ENCODE results near the gene ADAM19.

ADAM19 gene, protein sequence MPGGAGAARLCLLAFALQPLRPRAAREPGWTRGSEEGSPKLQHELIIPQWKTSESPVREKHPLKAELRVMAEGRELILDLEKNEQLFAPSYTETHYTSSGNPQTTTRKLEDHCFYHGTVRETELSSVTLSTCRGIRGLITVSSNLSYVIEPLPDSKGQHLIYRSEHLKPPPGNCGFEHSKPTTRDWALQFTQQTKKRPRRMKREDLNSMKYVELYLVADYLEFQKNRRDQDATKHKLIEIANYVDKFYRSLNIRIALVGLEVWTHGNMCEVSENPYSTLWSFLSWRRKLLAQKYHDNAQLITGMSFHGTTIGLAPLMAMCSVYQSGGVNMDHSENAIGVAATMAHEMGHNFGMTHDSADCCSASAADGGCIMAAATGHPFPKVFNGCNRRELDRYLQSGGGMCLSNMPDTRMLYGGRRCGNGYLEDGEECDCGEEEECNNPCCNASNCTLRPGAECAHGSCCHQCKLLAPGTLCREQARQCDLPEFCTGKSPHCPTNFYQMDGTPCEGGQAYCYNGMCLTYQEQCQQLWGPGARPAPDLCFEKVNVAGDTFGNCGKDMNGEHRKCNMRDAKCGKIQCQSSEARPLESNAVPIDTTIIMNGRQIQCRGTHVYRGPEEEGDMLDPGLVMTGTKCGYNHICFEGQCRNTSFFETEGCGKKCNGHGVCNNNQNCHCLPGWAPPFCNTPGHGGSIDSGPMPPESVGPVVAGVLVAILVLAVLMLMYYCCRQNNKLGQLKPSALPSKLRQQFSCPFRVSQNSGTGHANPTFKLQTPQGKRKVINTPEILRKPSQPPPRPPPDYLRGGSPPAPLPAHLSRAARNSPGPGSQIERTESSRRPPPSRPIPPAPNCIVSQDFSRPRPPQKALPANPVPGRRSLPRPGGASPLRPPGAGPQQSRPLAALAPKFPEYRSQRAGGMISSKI

DNA sequence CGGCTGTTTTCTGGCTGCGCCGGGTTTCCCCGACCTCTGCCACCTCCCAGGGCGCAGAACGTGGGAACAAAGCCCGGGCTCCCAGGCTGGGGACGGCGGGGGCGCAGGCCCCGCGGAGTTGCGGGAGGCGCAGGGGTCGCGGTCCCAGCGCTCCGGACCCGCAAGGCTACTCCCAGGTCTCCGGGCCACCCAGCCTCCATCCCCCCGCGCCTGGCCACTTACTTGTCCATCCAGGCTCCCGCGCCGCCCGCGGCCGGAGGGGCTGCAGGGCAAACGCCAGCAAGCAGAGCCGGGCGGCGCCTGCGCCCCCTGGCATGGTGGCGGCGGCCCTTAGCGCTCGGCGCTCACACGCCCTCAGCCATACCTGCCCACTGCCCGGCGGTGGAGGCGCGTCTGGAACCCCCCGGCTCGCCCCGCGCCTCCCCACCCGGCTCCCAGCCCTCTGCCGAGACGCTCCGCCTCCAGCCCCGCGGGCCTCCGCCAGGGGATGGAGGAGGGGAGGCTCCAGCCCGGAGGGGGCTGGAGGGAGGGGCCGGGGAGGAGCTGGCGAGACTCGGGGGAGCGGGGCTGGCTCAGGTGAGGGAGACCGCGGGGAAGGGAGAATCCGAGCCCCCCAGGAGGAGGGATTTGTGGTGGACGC is at the start of gene ADAM19:
ADAM19 (minus strand) TSS at position 395 of the 640 bp plus-strand sequence; CDS start at position 316, 79 bp downstream.
- no peak for DNase-seq

DNA sequence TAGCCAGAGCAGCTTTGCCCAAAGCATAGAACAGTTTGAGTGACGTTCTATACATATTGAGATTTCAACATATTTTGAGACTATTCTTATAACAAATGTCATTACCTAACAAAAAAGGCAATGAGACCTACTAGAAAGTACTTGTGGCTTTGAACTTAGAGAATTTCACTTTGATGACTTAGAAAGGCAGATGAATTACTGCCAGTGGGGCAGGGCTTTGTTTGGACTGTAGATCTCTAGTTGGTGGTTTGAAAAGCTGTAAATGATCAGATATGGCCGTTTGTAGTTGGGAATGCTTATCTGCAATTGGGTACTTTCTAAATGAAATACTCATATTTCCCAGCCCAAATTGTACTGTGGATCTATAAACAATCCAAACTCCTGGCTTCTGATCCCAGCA is 48.6 kb upstream of the ADAM19 start:
- DNase-seq, result no peak

DNA sequence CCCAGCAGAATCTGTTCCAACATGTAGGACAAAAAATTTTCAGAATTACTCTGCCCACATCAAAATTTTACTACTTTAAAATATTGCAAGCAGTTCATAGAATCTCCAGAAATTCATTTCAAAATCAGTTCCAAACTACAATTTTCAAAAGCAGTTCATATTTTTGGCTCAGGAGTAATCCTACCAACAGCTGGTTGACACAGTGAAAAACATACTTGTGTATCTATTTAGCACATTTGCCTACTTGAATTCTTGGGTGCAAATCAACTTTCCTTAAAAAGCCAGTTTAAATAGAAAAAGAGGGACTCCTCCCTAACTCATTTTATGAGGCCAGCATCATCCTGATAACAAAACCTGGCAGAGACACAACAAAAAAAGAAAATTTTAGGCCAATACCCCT is 45.2 kb upstream of the ADAM19 start:
- no peak for DNase-seq

DNA sequence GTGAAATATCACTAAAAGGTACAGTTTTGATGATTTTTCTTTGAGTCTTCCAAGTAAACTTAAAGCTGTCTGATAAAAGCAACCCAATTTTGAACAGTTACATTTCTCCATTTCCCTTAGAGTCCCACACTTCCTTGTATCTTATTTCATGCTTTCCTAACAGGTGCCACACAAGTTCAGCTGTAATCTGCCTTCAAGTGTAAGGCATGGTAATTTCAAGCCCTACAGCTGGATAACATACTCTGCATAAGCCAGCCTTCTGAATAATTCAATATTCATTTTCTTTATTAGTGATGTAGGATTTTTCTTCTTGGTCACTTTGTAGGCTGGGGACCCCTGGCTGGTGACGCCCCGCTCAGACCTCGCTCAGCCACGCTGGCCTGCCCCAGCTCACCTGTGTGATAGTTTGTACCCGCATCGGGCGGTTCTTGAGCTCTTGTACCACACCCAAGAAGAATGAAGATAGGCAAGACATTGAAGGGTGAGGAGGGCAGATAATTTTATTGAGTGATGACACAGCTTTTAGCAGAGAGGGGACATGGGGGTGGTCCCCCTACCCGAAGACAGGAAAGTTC is 42.7 kb upstream of the ADAM19 start:
- DNase-seq, result no peak

DNA sequence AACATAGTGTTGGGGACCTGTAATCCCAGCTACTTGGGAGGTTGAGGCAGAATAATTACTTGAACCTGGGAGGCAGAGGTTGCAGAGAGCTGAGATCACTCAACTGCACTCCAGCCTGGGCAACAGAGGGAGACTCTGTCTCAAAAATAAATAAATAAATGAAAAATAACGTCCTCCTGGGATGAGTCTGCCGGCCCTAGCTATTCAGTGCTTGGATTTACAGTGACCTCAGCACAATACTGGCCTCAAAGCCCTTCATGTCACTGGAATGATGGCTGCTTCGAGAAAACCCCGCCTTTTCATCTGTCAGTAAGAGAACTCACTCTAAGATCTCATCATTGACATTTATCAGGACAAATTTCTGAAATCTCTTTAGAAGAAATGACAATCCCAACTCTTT is 41.2 kb upstream of the ADAM19 start:
- no peak for DNase-seq

DNA sequence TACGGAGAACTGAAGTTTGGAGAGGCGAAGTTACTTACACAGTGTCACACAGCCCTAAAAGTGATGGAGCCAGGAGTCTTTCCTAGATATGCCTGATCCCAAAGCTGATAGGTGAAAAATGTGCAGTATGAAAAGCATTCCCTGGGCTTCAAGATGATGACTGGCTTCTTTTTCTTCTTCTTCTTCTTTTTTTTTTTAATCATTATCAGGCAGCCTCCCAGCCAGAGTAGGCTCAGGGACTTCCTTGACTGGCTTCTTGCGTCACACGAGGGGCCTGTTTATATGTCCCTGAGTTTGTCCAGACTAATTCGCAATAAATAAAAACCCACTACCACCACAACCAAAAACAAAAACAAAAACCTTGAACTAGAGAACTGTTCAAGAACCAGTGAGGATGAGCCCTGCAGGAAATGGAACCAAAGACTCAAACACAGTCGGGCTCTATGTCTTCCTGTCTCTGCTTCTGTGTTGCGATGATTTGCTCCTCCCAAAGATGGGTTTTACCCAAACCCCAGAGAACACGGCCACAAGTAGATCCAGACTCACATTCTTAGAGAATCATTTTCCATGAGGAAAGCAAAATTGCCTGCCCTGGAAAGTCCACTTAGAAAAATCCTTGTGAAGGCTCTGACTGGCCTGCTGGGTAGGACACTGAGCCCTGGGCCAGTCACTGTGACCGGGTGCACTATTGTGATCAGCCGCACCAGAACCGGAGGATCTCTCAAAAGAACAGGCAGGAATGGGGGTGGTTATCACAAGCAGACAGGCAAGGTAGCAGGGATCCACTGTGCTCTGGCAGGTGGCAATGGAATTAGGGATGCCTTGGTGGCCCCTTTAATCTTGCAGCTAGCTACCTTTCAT is 38.0 kb upstream of the ADAM19 start:
- no peak for DNase-seq

DNA sequence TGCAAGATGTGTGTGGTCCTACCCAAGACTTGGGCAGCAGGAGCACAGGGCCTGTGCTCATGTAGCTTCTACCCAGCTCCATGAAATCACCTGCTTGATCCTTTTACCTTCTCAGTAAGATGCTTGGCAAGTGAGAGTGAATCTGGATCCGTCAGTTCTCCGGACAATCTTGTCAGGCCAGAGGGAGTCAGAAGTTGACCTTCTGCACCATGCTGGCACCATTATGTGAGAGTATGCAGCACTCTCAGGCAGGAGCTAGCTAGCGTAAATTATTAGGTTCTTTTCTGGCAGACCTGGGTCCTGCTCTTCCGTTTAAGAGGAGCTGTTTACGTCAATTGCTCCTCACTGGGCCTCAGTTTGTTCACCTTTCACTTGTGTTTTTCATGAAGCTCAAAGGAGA is 37.0 kb upstream of the ADAM19 start:
- no peak for DNase-seq

DNA sequence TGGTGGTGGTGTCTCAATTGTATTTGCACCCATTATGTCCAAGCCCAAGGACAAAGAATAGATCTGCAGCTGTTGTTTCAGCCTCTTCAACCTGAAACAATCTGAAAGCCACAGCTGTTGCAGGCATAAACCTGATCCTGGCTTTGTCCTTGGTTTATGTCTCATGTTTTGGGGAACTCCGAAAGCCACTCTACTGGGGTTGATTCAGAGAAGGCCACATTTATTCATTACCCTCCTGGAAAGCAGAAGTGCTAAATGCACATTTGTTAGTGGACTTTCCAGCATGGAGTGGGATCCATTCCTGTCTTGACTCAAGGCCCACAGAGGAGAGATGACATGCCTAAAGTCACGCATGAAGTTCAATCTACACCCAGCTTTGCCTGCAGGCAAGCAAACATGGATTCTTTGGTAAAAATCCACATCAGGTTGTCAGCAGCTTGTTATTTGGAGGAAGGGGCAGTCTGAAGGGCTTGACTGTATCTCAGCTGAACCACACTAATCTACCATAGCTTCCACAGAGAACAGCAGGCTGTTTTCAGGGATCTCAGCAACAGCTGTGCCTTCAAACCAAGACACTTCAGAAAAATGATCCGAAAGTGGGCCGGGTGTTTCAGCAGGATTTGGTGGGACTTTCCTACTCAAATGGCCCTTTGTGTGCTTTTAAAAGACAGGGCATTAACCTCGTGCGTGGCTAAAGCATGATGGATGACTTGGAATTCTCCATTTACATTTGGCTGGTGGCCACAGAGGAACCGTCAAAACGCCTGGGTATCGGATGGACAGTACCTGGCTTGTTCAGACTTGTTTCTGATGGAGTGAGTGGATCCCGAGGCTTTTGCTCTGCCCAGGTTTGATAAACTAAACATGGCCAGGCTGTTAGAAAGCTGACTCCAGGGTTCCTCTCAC is 36.2 kb upstream of the ADAM19 start:
- no peak for DNase-seq

DNA sequence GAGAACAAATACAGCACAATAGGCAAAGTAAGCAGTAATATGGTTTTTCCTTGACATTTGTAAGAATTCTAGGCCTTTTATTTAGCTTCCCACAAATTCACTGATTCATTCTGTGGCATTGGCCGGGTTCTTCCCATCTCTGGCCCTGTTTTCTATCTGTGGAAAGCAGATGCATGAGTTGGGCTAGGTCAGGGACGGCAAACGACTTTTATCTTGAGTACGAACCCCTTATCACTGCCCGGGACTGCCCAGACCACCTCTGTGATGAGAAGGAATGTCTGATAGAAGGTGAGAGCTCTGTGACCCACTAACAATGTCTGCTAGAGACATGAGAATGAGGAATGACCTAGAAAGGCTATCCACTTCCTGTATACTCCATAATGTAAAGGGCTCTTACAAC is 35.4 kb upstream of the ADAM19 start:
- DNase-seq, result no peak

DNA sequence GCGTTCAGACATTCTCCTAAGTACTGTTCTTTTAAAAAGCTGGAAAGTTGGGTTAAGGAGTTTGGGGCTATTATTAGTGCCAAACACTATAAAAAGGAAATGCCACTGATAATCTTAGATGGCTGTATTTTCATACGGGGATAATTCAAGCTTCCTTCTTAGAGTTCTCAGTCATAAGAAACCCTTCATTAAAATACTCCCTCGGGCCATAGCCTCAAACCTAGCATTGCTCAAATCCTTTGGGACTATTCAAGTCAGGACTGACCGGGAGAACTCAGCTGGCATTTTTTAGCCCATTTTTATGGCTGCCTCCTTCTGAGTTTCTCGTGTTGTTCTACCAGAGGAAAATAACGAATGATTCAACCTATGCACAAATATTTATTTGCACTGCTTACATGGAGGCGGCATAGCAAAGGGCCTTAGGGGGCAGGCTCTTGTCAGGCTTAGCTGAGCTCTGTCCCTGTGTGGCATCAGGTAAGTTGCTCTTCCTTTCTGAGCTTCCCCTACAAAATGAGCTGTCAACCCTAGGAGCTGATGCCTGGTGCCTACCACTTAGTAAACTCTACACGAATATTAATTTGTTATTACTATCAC is 33.5 kb upstream of the ADAM19 start:
- no peak for DNase-seq

DNA sequence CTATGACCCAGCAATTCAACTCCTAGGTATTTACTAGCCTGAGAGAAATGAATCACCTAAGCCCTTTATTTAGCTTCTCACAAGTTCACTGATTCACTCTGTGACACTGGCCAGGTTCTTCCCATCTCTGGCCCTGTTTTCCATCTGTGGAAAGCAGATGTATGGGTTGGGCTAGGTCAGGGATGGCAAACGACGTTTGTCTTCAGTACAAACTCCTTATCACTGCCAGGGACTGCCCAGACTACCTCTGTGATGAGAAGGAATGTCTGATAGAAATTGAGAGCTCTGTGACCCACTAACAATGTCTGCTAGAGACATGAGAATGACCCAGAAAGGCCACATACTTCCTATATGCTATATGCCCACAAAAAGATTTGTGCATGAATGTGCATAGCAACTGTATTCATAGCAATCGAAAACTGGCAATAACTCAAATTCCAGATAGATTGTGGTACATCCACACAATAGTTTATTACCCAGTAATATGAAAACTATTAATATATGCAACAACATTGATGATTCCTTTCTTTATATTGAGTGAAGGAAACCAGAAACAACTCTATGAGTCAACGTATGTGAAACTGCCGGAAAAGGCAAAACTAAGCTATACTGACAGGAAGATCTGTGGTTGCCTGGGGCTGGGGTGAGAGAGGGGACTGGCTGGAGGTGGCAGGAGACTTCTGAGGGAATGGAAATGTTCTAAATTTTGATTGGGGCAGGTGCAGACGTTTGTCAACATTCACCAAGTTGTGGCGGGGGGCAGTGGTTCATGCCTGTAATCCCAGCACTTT is 32.0 kb upstream of the ADAM19 start:
- DNase-seq, result no peak

DNA sequence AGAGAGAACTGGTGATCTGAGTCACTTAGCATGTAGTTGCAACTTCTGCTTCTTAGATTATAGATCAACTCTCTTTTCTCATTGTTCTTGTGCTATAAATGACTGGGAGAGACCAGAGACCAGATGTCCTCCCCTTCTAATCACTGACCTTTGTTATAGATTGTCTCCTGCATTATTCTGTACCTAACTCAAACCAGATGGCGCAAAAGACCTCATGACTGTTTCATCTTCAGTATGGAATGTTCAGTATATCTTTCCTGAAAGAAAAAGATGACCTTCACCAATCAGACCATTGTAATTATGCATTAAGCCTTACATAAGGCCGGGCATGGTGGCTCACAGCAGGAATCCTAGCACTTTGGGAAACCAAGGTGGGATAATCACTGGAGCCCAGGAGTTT is 30.5 kb upstream of the ADAM19 start:
- DNase-seq, result no peak

DNA sequence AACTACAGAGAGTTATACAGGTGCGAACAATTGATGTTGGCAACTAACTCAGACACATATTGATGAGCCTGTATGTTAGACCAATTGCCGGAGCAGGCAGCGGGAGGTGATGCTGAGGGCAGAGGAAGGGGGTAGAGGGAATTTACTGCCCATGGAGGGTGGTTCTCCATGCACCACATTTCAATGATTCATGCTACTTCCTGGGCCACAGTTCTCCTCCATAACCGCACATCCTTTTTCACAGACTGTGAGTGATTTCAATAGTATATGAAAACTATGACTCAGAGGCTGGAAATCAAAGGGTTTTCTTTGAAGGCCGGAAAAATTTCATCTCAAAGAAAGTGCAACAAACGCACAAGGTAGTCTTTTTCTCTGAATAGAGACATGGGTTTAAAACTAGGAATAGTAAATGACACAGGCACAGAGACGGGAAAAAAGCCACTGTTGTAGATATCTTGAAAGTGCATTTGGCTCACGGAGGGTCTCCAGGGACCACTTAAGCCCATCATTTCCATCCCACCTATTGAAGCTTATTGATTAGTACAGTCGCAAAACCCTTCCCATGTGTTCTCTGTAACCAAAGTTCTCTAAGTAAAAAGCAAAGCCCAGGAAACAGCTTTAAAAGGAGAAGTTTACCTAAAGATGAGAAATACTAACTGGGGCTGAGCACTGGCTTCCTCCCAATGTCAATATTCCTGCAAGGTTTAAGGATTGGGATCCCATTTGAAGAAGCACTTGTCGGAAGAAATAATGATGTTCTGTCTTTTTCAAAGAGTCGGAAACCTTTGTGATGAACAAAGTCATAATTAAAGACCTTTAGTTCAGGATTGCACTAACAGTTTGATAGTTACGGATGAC is 28.0 kb upstream of the ADAM19 start:
- DNase-seq, result no peak

DNA sequence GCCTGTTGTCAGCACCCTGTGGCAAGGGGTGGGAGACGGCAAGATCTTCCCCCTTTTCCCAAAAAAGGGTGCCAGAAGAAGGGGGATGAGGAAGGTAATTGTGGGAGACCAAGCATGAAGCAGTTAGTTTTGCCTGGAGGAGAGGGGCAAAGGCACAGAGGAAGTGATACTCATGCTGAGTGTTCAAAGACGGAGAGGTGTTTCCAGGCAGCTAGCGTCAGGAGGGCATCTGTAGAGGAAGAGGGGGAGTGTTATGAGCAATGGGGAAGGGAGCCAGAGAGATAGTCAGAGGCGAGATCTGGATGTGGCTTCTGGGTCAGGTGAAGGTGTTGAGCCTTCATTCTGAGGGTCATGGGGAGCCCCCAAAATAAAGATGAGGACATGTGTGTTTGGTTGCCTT is 26.9 kb upstream of the ADAM19 start:
- DNase-seq, result no peak

DNA sequence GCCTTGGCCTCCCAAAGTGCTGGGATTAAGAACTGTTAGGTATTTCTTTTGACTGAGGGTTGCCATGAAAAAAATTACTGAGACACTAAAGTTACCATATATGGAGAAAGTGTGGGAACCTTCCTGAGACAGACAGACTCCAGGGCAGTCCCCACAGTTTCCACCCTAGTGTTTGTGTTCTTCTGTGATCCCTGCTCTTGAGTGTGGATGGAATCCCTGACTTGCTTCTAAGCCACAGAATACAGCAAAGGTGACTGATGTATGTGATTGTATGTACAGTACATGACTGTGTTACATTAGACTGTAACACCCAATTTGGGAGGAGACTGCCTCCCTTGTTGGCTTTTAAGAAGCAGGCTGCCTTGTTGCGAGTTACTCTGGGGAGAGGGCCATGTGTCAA is 24.7 kb upstream of the ADAM19 start:
- DNase-seq, result no peak

DNA sequence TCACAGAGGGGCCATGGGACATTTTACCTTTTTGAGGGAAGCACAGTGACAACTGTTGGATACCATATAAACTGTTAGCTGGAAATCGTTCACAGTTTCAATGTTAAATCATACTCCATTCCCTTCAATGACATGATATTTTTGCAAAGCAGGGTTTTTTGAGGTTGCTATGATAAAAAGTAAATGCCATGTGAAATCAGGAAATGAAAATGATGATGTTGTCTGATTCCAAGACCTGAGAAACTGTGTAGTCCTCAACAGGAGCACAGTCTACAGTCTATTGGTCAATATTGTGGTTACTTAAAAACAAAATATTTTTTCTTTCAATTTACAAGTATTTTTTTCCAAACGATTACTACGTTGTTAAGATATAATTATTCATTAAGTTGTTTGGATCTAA is 24.0 kb upstream of the ADAM19 start:
- no peak for DNase-seq

DNA sequence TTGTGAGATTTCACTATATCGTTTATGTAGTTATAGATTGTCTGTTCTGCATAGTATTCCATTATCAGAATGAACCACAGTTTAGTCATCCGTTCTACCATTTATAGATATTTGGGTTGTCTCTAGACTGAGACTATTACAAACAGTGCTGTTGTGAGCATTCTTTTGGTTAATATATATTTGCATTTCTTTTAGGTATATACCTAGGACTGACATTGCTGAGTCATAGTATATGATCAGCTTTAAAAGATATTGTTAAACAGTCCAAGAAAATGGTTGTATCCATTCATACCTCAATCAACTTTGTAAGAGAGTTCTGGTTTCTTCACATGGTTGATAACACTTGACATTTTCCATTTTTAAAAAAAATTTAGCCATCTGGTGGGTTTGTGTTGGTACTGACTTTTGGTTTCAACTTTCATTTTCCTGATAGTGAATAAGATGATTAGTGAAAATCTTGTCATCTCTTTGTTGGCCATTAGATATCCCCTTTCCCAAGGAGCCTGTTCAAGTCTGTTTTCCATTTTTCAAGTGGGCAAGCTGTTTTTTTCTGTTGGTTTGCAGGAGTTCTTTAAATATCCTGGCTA is 22.9 kb upstream of the ADAM19 start:
- no peak for DNase-seq

DNA sequence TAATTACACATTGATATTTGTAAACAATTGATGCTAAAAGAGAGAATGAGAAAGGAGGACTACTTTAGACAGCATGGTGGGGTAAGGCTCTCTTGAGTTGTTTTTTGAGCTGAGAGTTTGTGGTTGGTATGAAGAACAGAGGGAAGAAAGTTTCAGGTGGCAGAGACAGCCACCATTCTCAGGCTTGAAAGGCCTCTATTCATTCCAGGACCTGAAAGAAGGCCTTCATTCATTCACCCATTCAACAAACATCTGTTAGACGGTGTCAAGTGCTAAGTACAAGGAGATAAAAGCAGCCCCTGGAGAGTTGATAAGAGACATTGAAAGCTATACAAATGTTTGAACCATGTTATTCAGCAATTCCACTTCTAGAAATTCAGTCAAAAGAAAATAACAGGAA is 21.7 kb upstream of the ADAM19 start:
- DNase-seq, result no peak

Data from NCI-H2029 (cell line).